Neural cell (in vitro differentiated cells): ENCODE results near the gene ARHGEF12.

Experiments used
- CTCF ChIP-seq: fragments of 450-650 bp; IDR thresholded peaks from 2 replicates; pipeline ENCODE4 v1.5.1; 2014; ENCODE audit warnings: antibody characterized with exemption, mild to moderate bottlenecking, moderate library complexity; ENCODE audit not compliant: poor library complexity, severe bottlenecking
- EZH2 ChIP-seq: fragments of 200-600, 300-800 bp; shearing (Covaris generic), sonication (generic); IDR thresholded peaks from 2 replicates; pipeline ENCODE4 v1.6.1; 2014; ENCODE audit warnings: antibody characterized with exemption, low read length, borderline replicate concordance, mild to moderate bottlenecking; ENCODE audit not compliant: insufficient read depth, poor library complexity, severe bottlenecking

GRCh38 chr11:120342226-120342625, 6.0 kb downstream of the ARHGEF12 start:
- TF ChIP-seq EZH2, result no peak
- no peak for TF ChIP-seq CTCF
